ENCODE measurements around the gene KLF9.

Gene KLF9

DNA sequence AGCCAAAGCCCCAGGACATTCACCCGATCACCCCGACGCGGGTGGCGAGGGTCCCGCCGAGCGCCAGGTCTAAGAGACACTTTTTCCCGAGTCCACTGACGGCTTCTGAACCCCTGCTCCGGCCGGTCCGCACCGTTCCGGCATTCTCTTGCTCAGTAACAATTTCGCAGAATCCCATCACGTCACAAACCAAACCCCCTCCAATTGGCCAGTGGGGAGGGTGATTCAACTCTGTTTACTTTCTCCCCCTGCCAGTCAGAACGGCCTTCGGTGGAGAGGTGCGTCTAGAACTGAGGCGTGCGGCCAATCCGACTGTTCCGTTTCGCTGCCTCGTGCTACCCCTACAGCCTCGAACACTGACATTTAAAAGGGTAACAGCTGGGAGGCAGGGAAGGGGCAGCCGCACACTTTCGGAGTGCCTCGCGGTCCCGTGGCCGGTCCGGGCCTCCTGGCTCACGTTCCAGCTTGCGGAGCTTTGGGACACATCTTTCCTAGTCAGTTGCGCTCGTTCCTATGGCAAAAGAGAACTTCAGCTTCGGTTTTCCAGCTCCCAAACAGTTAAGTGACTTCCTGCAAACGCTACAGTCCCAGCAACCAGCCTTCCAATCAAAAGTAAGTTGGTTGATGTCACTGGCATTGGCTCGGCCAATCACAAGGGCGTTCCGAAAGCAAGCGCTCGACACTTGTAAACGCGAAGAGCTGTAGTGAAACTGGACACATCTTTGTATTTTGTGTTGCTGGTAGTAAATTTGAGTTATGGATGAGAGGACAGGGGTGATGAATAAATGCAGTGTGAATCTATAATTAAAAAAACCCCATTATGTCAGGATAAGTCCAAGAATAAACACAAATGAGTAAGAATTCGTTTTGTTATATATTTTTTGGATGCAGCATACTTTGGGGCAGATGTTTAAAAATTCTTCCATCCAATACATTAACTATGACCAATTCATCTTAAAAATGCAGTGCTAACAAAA, at the start of gene KLF9:
TSS of gene KLF9 (minus strand) at position 859 of the 977 bp plus-strand sequence. CDS start 1,294 bp downstream, outside the sequence.
- no peak for DNase-seq (ENCODE audit: low read depth, low spot score)

DNA sequence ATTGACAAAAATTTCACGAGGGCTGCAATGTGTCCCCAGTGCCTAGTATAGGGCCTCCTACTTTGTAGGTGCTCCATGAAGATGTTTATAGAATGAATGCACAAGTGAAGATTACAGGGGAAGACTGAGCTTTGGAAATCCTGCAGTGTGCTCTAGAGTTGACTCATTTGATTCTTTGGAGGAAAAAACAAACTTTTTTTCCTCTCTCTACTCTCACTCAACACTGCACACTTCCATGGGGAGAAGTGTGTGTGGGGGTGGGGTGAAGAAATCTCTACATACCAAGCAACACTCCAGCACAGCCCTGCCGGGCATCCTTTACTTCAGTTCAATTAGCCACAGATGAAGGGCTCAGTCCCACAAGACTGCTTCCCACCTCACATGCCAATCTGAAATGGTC, 49.4 kb upstream of the KLF9 start:
- DNase-seq (ENCODE audit: low read depth, low spot score) = no peak

DNA sequence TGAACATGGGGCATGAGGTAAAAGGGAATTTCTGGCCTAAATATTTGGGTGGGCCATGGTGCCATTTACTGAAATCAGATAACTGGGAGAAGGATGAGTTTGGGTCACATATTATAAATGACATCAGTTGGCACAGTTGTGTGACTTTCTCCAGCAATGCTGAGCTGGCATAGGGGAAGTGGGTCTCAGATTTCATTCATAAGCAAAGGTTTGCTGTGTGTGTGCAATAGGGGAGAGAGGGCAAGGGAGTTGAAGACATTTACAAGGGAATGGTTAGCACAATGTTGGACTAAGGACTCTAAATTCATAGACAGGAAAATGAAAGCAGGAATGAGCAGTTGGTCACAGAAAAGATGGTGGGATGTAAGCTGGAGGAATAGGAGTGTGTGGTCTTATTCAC, 47.8 kb upstream of the KLF9 start:
- DNase-seq (ENCODE audit: low read depth, low spot score) = no peak

DNA sequence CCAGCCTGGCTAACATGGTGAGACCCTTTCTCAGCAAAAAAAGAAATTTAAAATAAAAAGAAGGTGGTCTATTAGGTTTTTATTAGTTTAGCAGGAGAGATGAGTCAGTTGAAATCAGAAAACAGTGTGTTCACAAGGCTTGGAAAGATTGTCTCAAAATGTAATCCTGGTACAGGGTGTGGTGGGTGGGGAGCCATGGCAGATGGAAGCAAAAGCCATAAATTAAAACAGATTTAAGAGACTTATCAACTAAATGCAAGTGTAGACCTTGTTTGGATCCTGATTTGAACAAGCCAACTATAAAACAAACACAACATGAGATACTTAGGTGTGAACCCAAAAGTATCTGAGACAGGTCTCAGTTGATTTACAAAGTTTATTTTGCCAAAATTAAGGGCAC, 42.8 kb upstream of the KLF9 start:
- DNase-seq (ENCODE audit: low read depth, low spot score) = no peak

DNA sequence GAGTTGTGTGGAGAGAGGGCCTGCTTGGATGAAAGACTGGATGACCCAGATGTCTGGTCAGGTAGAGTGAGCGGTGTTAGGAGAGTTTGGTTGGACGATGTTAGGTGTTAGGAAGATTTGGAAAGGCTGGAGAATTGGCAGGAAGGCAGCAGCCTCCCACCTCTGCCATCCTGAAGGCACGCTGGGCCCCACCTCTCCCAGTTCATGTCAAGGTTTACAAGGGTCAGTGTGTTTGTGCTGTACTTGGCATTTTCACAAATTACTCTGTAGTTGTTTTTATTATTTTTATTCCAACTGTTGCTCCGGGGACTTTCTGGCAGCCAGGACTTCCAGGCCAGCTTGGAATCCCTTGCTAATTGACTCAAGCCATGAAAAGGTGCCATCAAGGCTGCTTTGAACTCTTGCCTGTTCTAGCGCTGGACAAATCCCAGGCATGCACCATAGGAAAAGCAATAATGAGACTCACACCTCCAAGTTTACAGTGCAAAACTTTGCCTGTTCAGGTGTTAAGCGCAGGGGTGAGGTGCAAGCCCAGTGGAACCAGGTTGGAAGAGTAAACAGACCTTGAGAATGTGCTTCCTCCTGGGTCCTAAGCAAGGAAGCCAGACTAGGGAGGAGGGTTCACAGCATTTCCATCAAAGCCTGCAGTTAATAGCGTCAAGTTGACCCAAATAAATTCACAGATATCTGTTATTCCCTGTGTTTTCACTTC, 41.7 kb upstream of the KLF9 start:
- DNase-seq (ENCODE audit: low read depth, low spot score) = no peak

DNA sequence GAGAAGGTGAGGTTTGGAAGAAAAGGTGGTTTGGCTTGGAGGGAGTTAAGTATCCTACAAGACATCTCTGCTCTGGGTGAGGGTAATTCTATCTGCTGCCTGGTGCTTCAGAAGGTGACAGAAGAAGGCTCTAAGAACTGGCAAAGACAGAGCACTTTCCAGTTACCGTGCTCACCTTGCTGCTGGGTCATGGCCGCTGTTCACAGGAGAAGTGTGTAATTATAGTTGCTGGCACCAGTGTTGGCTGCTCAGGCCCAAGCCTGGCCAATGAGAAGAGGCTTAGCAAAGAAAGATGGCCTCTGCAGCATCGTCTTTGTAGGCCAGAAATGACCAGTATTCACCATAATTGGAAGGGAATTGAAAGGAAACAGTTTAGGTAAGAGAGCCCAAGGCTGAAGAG, 37.9 kb upstream of the KLF9 start:
- DNase-seq (ENCODE audit: low read depth, low spot score) = no peak

DNA sequence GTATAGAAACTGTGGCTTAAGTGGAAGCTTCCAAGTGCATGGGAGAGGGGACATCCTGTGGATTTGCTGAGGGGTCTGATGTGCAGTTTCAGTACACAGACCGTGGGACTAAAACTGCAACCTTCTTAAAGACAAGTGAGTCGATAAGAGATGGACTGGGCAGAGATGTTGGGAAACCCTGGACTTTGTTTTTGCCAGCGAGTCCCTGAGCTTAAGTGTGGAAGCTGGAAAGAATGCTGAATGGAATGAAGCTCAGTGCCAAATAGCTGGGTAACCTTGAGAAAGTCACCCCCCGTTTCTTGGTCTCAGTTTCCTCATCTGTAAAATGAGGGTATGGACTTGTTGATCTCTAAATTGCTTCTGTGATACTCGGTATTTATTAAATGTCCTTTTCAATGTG, 37.3 kb upstream of the KLF9 start:
- DNase-seq (ENCODE audit: low read depth, low spot score) = no peak

DNA sequence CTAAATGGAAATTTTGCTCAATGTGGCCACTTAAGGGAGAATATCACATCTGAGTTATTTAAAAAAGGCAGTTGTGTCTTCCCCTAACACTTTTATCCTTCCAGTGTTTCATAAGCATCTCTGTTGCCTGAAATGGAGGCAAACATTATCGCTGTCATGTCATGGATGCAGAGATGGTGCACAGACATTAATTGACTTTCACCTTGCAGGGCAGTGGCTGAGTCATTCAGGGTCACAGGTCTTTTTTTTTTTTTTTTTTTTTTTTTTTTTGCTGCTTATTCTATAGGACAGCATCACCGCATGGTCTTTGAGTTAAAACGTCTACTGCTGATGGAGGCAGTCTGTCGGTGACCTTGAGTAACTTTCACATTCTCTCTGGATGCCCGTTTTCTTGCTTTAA, 36.3 kb upstream of the KLF9 start:
- no peak for DNase-seq (ENCODE audit: low read depth, low spot score)

DNA sequence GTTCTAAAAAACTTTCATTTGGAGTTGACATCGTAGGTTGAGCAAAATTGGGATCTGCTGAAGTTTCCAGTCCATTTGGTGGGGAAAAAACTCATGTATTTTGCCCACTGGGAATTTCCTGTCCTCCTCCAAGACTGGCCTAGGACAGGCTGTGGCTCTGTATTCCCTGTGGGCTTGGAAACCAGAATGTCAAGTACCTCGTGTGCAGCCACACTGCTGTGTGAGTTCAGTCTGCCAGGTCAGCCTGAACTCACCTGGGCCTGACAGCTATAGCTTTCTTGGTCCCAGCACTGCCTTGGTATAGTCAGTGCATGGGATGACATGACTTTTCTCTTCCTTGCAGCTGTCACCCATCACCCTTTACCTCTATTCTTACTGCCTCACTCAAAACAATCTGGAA, 35.0 kb upstream of the KLF9 start:
- no peak for DNase-seq (ENCODE audit: low read depth, low spot score)

DNA sequence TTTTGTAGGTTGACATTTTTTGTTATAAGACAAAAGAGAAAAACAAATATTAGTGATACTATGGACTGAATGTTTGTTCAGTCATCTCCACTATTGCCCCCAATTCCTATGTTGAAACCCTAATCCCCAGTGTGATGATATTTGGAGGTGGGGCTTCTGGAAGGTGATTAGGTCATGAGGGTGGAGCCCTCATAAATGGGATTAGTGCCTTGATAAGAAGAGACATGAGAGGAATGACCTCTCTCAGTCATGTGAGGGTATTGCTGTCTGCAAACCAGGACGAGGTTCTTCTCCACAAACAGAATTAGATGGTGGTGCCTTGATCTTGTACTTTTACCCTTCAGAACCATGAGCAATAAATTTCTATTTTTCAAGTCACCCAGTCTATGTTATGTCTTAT, 34.5 kb upstream of the KLF9 start:
- no peak for DNase-seq (ENCODE audit: low read depth, low spot score)

DNA sequence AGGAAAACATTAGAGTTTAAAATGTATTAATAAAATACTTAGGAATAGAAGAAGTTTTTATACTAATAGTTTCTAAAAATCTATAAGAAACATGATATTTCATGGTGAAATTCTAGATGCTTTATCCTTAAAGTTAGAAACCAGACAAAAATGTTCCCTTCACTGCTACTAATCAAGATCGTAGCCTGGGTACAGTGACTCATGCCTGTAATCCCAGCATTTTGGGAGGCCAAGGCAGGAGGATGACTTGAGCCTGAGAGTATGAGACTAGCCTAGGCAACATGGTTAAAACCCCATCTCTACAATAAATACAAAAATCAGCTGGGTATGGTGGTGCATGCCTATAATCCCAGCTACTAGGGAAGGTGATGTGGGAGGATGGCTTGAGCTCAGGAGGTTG, 30.4 kb upstream of the KLF9 start:
- no peak for DNase-seq (ENCODE audit: low read depth, low spot score)

DNA sequence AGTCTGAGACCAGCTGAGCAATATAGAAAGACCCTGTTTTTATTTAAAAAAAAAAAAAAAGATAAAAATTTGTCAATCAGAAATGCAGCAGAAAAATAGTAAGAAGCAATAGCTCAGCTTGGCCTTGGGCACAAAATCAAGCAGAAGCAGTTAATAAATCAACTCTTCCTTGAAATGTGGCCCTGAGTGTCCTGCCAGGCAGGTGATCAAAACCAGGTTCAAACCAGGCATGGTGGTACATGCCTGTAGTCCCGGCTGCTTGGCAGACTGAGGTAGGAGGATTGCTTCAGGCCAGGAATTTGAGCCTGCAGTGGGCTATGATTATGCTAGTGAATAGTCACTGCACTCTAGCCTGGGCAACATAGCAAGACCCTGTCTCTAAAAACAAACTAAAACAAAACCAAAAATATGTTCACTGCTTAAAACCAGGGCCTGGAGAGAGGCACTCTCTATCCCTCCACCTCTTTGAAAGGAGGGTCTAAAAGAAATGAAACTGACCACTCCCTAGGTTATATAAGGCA, 27.9 kb upstream of the KLF9 start:
- DNase-seq (ENCODE audit: low read depth, low spot score) = no peak

DNA sequence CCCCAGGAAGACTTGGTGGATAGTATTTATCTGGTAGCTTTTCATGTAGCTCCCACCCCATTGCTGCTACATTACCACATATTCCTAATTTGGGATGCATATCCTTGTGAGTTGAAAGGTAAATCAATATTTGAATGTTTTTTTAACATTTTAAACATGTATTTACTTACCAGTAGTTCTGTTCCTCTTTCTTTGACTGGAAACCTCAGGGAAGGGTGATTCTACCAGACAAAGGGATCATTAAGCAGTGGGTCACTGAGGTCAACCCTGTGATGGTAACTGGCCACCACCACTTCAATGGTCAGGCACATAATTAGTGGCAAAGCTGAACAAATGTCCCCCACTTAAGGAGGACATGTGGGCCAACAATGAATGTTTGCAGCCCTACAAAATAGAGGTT, 27.2 kb upstream of the KLF9 start:
- no peak for DNase-seq (ENCODE audit: low read depth, low spot score)

DNA sequence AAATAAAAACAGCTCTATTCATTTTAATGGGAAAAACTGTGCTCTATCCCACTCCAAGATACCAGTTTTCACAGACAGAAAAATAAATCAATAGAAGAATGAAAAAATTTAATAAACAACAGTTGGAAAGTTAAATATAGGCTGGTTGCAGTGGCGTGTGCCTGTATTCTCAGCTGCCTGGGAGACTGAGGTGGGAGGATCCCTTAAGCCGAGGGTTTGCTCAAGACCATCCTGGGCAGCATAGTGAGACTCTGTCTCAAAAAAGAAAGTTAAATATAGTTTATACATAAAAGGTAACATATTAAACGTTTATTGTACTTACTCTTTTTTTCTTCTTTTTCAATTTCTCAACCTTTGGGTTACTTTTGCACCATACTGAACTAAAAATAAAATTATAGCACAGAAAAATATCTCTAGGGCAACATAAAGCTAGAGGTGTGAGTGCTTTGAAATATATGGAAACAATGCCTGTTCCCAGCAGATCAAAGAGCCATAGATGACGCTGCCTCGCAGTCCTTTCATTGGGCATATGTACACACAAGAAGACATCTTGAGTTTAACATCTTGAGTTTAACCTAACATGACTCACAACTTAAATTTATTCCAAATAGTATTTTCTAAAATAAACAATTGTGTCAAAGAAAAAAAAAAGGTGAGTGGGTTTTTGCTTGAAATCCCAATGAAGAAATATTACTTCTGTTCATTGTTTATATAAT, 25.7 kb upstream of the KLF9 start:
- DNase-seq (ENCODE audit: low read depth, low spot score) = no peak

DNA sequence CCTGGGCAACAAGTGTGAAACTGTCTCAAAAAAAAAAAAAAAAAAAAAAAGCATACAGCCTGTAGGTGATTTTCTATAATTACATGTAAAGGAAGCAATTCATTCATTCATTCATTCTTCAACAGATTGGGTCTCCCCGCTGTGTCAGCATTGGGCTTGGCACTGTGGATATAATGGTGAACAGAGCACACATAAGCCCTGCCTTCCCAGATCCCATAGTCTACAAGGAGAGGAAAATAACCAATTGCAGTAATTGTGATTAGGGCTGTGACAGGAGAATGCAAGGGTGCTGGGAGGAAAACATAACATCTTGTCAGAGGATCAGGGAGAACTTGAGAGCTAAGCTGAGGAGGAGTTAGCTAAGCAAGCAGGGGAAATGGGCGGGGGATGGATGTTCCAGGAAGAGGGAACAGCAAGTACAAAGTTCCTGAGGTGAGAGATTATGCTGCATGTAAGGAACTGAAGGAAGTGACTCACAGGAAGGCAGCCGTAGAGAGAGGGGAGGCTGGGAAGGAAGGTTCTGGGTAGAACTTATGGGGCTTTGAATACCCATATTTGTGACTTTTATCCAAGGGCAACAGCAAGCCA, 24.0 kb upstream of the KLF9 start:
- no peak for DNase-seq (ENCODE audit: low read depth, low spot score)

DNA sequence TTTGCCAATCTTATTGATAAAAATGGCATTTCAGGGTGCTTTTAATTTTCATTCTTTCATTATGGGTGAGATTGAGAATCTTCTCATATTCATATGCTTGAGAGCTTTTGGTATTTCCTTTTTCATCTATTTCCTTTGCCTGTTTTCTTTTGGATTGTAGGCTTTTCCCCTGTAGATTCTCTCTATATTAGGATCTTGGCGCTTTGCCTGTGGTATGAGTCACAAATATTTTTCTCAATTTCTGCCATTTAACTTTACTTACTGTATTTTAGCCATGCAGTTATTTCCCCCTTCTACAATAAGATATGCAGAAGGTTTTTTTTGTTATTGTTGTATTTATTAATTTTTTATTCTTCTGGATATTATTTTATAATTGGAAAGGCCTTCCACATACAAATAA, 21.5 kb upstream of the KLF9 start:
- DNase-seq (ENCODE audit: low read depth, low spot score) = no peak

DNA sequence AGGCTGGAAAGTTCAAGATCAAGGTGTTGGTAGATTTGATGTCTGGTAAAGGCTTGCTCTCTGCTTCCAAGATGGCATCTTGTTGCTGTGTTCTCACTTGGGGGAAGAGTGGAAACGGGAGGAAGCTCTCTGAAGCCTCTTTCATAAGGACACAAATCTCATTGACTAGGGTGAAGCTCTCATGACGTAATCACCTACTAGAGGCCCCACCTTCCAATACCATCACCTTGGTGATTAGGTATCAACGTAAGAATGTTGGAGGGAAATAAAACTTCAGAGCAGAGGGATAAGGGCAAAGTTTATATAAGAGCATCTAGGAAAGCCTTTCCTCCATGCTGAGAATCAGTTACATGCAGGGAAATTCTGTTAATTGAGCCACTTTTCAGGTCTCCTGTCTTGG, 15.4 kb upstream of the KLF9 start:
- no peak for DNase-seq (ENCODE audit: low read depth, low spot score)

DNA sequence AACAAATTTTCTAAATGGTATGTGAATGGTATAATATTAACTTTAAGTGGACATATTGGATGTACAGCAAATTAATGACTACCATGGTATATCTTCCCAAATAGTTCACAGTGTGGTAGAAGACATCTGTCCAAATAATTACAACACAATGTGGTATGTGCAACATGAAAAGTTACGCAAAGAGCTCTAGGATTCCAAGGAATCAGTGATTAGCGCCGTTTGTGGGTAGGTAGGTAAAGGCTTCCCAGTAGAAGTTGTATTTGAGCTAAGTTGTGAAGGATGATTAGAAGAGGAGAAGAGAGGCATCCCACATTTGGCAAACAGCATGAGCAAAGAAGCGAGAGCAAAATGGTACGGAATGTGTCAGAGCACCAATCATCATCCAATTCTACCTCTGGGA, 14.3 kb upstream of the KLF9 start:
- no peak for DNase-seq (ENCODE audit: low read depth, low spot score)

DNA sequence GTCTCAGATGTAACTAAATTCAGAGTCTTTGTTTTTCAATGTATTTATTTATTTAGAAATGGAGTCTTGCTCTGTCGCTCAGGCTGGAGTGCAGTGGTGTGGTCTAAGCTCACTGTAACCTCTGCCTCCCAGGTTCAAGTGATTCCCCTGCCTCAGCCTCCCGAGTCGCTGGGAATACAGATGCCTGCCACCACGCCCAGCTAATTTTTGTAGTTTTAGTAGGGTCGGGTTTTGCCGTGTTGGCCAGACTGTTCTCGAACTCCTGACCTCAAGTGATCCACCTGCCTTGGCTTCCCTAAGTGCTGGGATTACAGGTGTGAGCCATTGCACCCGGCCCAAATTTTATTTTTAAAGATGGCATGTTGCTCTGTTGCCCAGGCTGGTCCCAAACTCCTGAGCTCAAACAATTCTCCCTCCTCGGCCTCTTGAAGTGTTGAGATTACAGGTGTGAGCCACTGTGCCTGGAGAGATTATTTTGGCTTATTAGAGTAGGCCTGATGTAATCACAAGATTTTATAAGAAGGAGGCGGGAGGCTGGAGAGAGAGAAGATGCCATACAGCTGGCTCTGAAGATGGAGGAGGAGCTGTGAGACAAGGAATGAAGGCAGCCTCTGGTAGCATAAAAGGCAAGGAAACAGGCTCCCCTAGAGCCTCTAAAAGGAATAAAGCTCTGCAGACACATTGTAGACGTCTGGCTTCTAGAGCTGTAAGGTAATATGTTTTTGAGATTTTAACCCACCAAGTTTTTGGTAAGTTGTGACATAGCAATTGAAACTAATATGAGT, 12.9 kb upstream of the KLF9 start:
- DNase-seq (ENCODE audit: low read depth, low spot score) = no peak

DNA sequence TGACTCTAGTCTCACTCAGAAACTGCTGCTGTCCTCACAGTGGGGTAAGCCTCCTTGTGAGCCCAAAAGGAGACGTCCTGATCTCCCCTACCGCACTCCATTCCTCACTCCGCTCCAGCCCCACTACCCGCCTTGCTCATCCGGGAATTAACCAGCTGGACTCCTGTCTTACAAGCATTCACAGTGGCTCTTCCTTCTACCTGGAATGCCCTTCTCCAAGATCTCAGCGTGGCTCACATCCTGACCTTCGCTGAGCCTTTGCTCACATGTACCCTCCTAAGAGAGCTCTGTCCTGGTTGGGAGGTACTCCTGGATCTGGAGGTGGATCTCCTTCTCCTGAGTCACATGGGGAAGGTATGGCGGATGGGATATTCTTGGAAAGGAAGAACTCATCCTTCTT, 10.7 kb upstream of the KLF9 start:
- no peak for DNase-seq (ENCODE audit: low read depth, low spot score)

Data from iPS DF 19.7 (cell line).